ENCODE results near the gene CUEDC1. TPM values are rescaled to one million over a fixed set of nuclear protein-coding genes. Genes with fewer than 3 reads are reported as not detected.
A peak's percentile ranks its signal among the peaks of the same experiment; 100 is the strongest.

Gene CUEDC1
- total RNA-seq, 2 experiments from 2014 or later, result 0.29 to 0.40 TPM

DNA sequence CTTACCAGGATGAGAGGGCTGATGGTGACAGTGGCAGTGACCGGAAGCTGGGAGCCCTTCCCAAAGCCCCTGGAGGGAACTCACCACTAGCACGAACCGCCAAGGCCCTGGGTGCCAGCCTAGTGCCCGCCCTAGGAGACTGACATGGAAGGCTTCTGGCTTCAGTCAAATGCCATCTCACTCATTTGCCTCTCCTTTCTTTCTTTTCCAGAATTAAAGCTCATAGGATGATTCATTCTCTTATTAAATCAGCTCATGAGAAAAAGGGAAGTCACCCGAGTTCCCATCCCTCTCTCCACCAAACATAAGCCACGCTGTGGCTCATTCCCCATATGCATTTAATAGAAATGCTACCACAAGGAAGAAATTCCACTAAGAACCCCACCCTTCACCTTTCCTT is 12.1 kb downstream of the CUEDC1 start:
- Mint-ChIP-seq H3K4me1 (ENCODE audit: low read depth) (peaks cover 33% of the 10 kb centered on the region), H3K4me3 (no peak overlapping the region), H3K27ac (no peak overlapping the region), H3K9me3 (no peaks in the 10 kb centered on the region), H3K27me3 (peaks cover 20% of the 10 kb centered on the region), H3K36me3 (ENCODE audit: low read depth) (no peaks in the 10 kb centered on the region)
- ChIA-PET CTCF (interaction anchor here (0.6 kb wide), 1 partner anchor 13 kb away, joined by 4 read pairs; the partner anchor contains the start of gene CUEDC1), POLR2A (interaction anchor here (2.0 kb wide), 1 partner anchor 11 kb away, joined by 6 read pairs; no protein-coding TSS in a partner anchor)
- no peak for ATAC-seq
- TF ChIP-seq, protein P1, sequence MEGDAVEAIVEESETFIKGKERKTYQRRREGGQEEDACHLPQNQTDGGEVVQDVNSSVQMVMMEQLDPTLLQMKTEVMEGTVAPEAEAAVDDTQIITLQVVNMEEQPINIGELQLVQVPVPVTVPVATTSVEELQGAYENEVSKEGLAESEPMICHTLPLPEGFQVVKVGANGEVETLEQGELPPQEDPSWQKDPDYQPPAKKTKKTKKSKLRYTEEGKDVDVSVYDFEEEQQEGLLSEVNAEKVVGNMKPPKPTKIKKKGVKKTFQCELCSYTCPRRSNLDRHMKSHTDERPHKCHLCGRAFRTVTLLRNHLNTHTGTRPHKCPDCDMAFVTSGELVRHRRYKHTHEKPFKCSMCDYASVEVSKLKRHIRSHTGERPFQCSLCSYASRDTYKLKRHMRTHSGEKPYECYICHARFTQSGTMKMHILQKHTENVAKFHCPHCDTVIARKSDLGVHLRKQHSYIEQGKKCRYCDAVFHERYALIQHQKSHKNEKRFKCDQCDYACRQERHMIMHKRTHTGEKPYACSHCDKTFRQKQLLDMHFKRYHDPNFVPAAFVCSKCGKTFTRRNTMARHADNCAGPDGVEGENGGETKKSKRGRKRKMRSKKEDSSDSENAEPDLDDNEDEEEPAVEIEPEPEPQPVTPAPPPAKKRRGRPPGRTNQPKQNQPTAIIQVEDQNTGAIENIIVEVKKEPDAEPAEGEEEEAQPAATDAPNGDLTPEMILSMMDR (IDR thresholded peaks at IDR 0.05), result no peak
- DNase-seq, result no peak
- intact Hi-C loops (cut with micrococcal nuclease), result no loop called here

DNA sequence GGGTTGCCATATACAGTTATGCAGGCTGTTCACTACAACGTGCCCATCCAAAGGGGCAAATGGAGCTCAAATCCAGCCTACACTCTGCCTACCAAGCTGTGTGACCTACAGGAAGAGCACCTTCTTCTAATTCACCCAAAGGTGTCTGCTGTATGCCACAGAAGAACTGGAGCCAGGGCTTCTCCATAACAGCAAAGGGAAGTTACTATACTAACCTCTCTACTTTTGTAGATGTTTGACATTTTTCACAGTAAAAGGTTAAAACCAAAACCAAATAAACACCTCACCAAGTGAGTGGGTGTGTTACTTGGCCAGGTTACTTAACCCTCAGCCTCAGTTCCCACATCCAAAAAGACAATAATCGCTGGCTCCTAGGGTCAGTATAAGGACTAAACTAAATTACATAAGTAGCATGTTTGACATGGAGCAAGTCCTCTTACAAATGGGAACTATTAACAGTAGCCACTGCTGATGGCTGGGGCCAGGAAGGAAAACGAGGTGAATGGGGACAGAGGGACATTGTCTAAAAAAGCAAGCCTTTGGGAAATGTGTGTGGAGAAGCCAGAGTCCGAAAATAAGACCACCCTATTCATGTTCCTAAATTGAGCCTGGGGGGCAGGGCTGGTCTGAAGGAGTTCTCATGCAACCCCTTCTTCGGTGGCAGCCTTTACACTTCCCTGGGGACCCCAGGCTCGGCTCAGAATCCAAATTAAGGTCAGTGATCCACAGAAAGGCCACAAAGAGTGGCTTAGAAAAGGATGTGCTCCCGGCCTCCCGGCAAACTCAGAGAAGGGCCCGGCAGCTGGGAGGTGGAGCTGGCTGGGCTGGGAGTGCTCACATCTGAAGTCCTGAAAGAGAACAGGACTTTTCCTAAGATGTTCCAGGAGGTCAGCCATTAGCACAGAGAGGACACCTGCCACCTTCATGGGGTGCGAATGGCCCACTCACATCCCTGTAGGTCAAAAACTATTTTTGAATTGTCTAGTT is 13.5 kb downstream of the CUEDC1 start:
- Mint-ChIP-seq H3K4me3 (no peak overlapping the region), H3K27me3 (peaks cover 14% of the 10 kb centered on the region), H3K9me3 (no peaks in the 10 kb centered on the region), H3K27ac (no peak overlapping the region), H3K36me3 (ENCODE audit: low read depth) (no peaks in the 10 kb centered on the region), H3K4me1 (ENCODE audit: low read depth) (peaks cover 26% of the 10 kb centered on the region)
- TF ChIP-seq, protein P1 (IDR thresholded peaks at IDR 0.05), result no peak
- DNase-seq (no peak), ATAC-seq (no peak)
- CTCF ChIA-PET, result interaction anchor here (1.8 kb wide), 1 partner anchor 71 kb away, joined by 4 read pairs; no protein-coding TSS in a partner anchor
- intact Hi-C loops (cut with micrococcal nuclease), result no loop called here
- POLR2A ChIA-PET, result interaction anchor here (1.1 to 2.0 kb wide), 2 partner anchors 9 to 12 kb away, joined by 4 to 6 read pairs; no protein-coding TSS in a partner anchor

DNA sequence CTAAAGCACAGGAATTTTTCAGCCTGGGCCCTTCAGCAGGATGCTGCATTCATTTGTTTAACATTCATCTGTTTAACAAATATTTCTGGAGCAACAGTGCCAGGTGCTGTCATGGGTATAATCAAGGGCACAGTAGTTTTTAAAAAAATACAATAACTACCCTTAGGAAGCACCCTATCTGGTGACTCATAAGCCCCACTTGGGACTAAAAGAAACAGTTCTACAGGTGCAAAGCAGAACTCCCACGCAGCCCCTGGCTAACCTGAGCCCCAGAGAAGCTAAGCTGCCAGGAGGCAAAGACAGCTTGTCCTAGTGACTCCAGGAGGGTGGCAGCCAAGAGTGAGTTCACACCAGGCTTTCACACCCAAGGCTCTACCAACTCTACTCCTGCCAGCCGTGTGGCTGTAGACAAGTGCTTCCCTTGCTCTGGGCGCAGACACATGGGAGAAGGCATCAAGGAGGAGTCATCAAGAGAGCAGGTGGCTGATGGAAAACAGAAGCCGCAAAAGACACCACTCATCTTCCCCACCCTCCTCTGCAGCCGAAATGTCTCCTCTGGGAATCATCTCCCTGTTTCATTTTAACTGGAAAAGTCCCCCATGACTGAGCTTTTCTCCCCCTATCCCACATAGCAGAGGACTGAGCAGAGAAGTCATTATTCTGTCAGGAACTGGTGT is 14.4 kb downstream of the CUEDC1 start:
- DNase-seq (peak; percentile 65), ATAC-seq (peak; percentile 80)
- no peak overlapping the region for H3K27ac Mint-ChIP-seq
- POLR2A ChIA-PET, result interaction anchor here (0.6 to 1.5 kb wide), 6 partner anchors 10 to 49 kb away, joined by 3 to 7 read pairs (median 4); no protein-coding TSS in a partner anchor
- H3K9me3 Mint-ChIP-seq, result no peaks in the 10 kb centered on the region
- H3K4me3 Mint-ChIP-seq, result no peak overlapping the region
- TF ChIP-seq, protein P1 (IDR thresholded peaks at IDR 0.05), result no peak
- peaks cover 21% of the 10 kb centered on the region for H3K4me1 Mint-ChIP-seq (ENCODE audit: low read depth)
- H3K27me3 Mint-ChIP-seq, result peaks cover 8% of the 10 kb centered on the region
- intact Hi-C loops (cut with micrococcal nuclease), result no loop called here
- no peaks in the 10 kb centered on the region for H3K36me3 Mint-ChIP-seq (ENCODE audit: low read depth)
- CTCF ChIA-PET, result interaction anchor here (0.6 to 1.8 kb wide), 4 partner anchors 14 to 83 kb away, joined by 3 to 4 read pairs (median 4); no protein-coding TSS in a partner anchor

DNA sequence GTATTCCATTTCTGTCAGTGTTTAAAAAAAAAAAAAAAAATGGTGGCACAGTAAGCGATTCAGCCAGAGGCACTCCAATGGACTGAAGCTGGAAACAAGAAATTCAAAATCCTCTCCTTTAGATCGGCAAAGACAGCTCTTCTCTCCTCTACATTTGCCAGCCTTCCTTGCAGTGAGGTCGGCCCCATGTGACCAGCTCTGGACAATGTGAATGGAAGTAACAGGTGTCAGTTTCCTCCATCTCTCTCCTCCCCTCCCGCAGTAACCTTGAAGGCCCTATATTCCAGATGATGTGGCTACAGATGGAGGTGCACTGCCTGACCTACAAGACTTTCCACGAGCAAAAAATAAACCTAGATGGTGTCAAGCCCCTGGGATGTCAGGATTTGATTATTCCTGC is 15.0 kb downstream of the CUEDC1 start:
- H3K9me3 Mint-ChIP-seq, result no peaks in the 10 kb centered on the region
- peaks cover 9% of the 10 kb centered on the region for H3K27me3 Mint-ChIP-seq
- no peaks in the 10 kb centered on the region for H3K36me3 Mint-ChIP-seq (ENCODE audit: low read depth)
- ATAC-seq (no peak), DNase-seq (no peak)
- peaks cover 21% of the 10 kb centered on the region for H3K4me1 Mint-ChIP-seq (ENCODE audit: low read depth)
- TF ChIP-seq, protein P1 (IDR thresholded peaks at IDR 0.05), result no peak
- CTCF ChIA-PET, result interaction anchor here (0.6 to 1.8 kb wide), 5 partner anchors 14 to 182 kb away, joined by 3 to 4 read pairs (median 3); no protein-coding TSS in a partner anchor
- H3K4me3 Mint-ChIP-seq, result no peak overlapping the region
- POLR2A ChIA-PET, result interaction anchor here (0.6 to 1.5 kb wide), 5 partner anchors 11 to 50 kb away, joined by 3 to 7 read pairs (median 4); no protein-coding TSS in a partner anchor
- intact Hi-C loops (cut with micrococcal nuclease), result no loop called here
- no peak overlapping the region for H3K27ac Mint-ChIP-seq
